DND-41 (cell line): ENCODE data around the gene CLUH.
"Not testable (repeated sequence)": the region's sequence is repeated elsewhere in the genome, so short reads cannot be mapped to it uniquely, and the experiment has no call there.

Experiments used
- ATAC-seq: fragments of 200-7000 bp; cut with Tn5 transposase; 3 replicates; pipeline ENCODE4 v1.9.1; 2021; ENCODE audit warnings: low read depth; ENCODE audit not compliant: insufficient read depth
- DNase-seq: peaks from one replicate; pipeline ENCODE4 v3.0.0-alpha.2; 2020
- H2AFZ ChIP-seq: 2 replicates; pipeline ENCODE4 v1.6.0; 2012; ENCODE audit warnings: low read depth, low read length
- H3K27ac ChIP-seq: 2 replicates; pipeline ENCODE4 v1.5.1; 2012; ENCODE audit warnings: low read length, inconsistent platforms
- H3K27me3 ChIP-seq: fragments of 200-600 bp; sonication (generic); 2 replicates; pipeline ENCODE4 v1.6.0; 2012; ENCODE audit warnings: low read length, mild to moderate bottlenecking, inconsistent platforms; ENCODE audit not compliant: insufficient read depth, poor library complexity
- H3K36me3 ChIP-seq: 2 replicates; pipeline ENCODE4 v1.5.1; 2012; ENCODE audit warnings: low read length, inconsistent platforms; ENCODE audit not compliant: insufficient read depth
- H3K4me1 ChIP-seq: 2 replicates; pipeline ENCODE4 v1.5.1; 2012; ENCODE audit warnings: mild to moderate bottlenecking, low read length; ENCODE audit not compliant: insufficient read depth
- H3K4me2 ChIP-seq: 2 replicates; pipeline ENCODE4 v1.6.0; 2012; ENCODE audit warnings: mild to moderate bottlenecking, moderate library complexity, low read length, inconsistent platforms; ENCODE audit not compliant: insufficient read depth
- H3K4me3 ChIP-seq, 2 experiments: fragments of 200-600 bp in 1 of 2; shearing (Covaris generic) in 1 of 2; 2 replicates each; pipeline ENCODE4 v1.5.1; 2012 to 2016; ENCODE audit warnings: inconsistent platforms in 2 of 2, low read length in 2 of 2, mild to moderate bottlenecking in 2 of 2, low read depth in 1 of 2, moderate library complexity in 1 of 2
- H3K79me2 ChIP-seq: 2 replicates; pipeline ENCODE4 v1.6.0; 2012; ENCODE audit warnings: low read length, inconsistent platforms; ENCODE audit not compliant: insufficient read depth
- H3K9ac ChIP-seq: 2 replicates; pipeline ENCODE4 v1.6.0; 2012; ENCODE audit warnings: low read depth, mild to moderate bottlenecking, inconsistent platforms, low read length, moderate library complexity
- H3K9me3 ChIP-seq: 2 replicates; pipeline ENCODE4 v1.5.1; 2012; ENCODE audit warnings: low read length, moderate library complexity, mild to moderate bottlenecking, inconsistent platforms; ENCODE audit not compliant: insufficient read depth, severe bottlenecking
- H4K20me1 ChIP-seq: 2 replicates; pipeline ENCODE4 v1.6.0; 2012; ENCODE audit warnings: low read length; ENCODE audit not compliant: insufficient read depth
- EZH2 ChIP-seq: IDR thresholded peaks from 3 replicates; pipeline ENCODE4 v1.6.1; 2012; ENCODE audit warnings: borderline replicate concordance, low read depth, mild to moderate bottlenecking, moderate library complexity, low read length, inconsistent platforms; ENCODE audit not compliant: severe bottlenecking
- TF ChIP-seq, protein P1 (sequence below): IDR thresholded peaks from 2 replicates; pipeline ENCODE4 v1.5.1; 2012; ENCODE audit warnings: borderline replicate concordance, low read length, moderate library complexity, mild to moderate bottlenecking; ENCODE audit not compliant: poor library complexity, severe bottlenecking; ENCODE audit errors: extremely low read depth

CLUH gene

DNA sequence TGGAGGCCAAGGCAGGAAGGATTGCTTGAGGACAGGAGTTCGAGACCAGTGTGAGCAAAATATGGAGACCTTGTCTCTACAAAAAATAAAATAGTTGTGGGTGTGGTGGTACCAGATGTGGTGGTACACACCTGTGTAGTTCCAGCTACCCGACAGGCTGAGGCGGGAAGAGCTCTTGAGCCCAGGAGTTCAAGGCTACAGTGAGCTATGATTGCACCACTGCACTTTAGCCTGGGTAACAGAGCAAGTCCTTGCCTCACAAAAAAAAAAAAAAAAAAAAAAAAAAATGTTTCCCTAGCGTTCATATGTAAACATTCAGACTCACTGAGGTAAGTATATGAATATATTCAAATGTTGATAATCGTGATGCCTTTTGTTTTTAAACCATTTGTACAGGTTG lies 39.5 kb downstream of the CLUH start:
- TF ChIP-seq, protein P1, sequence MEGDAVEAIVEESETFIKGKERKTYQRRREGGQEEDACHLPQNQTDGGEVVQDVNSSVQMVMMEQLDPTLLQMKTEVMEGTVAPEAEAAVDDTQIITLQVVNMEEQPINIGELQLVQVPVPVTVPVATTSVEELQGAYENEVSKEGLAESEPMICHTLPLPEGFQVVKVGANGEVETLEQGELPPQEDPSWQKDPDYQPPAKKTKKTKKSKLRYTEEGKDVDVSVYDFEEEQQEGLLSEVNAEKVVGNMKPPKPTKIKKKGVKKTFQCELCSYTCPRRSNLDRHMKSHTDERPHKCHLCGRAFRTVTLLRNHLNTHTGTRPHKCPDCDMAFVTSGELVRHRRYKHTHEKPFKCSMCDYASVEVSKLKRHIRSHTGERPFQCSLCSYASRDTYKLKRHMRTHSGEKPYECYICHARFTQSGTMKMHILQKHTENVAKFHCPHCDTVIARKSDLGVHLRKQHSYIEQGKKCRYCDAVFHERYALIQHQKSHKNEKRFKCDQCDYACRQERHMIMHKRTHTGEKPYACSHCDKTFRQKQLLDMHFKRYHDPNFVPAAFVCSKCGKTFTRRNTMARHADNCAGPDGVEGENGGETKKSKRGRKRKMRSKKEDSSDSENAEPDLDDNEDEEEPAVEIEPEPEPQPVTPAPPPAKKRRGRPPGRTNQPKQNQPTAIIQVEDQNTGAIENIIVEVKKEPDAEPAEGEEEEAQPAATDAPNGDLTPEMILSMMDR = no peak
- no peak for TF ChIP-seq EZH2
- Histone ChIP-seq H3K4me2 (no peak overlapping the region), H3K79me2 (peaks cover 37% of the 10 kb centered on the region), H3K36me3 (peaks cover 89% of the 10 kb centered on the region), H3K4me1 (no peaks in the 10 kb centered on the region), H2AFZ (no peak overlapping the region), H3K4me3 (no peak overlapping the region), H4K20me1 (peaks cover 15% of the 10 kb centered on the region; the same call in 1 of the 2 replicates), H3K9ac (no peak overlapping the region), H3K27ac (no peak overlapping the region), H3K9me3 (no peaks in the 10 kb centered on the region), H3K27me3 (no peaks in the 10 kb centered on the region)
- DNase-seq = no peak
- no peak; the same call in 2 of the 3 replicates for ATAC-seq

DNA sequence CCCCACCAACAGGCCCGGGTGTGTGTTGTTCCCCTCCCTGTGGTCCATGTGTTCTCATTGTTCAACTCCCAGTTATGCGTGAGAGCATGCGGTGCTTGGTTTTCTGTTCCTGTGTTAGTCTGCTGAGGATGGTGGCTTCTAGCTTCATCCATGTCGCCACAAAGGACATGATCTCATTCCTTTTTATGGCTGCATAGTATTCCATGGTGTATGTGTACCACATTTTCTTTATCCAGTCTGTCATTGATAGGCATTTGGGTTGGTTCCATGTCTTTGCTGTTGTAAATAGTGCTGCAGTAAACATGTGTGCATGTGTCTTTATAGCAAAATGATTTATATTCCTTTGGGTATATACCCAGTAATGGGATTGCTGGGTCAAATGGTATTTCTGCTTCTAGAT lies 51.2 kb downstream of the CLUH start:
- H3K27ac ChIP-seq, ATAC-seq, H3K4me1 ChIP-seq, H3K4me3 ChIP-seq, H3K27me3 ChIP-seq, DNase-seq, H3K9ac ChIP-seq, H2AFZ ChIP-seq, H3K4me2 ChIP-seq, H3K9me3 ChIP-seq: not testable (repeated sequence)
- Histone ChIP-seq H3K36me3 (peaks cover 25% of the 10 kb centered on the region), H4K20me1 (peaks cover 66% of the 10 kb centered on the region), H3K79me2 (peaks cover 98% of the 10 kb centered on the region)

DNA sequence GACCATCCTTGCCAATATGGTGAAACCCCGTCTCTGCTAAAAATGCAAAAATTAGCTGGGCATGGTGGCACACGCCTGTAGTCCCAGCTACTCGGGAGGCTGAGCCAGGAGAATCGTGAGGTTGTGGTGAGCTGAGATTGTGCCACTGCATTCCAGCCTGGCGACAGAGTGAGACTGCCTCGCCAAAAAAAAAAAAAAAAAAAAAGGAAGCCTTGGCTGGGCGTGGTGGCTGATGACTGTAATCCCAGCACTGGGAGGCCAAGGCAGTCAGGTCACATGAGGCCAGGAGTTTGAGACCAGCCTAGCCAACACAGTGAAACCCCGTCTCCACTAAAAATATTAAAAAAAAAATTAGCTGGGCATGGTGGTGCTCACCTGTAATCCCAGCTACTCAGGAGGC lies 52.2 kb downstream of the CLUH start:
- not testable (repeated sequence) for H3K4me1 ChIP-seq, H3K4me2 ChIP-seq, H3K27ac ChIP-seq, H3K27me3 ChIP-seq, H3K9me3 ChIP-seq, DNase-seq, H3K9ac ChIP-seq, ATAC-seq, H3K4me3 ChIP-seq, H2AFZ ChIP-seq
- Histone ChIP-seq H4K20me1 (peaks cover 63% of the 10 kb centered on the region), H3K36me3 (peaks cover 26% of the 10 kb centered on the region), H3K79me2 (peaks cover 99% of the 10 kb centered on the region)

DNA sequence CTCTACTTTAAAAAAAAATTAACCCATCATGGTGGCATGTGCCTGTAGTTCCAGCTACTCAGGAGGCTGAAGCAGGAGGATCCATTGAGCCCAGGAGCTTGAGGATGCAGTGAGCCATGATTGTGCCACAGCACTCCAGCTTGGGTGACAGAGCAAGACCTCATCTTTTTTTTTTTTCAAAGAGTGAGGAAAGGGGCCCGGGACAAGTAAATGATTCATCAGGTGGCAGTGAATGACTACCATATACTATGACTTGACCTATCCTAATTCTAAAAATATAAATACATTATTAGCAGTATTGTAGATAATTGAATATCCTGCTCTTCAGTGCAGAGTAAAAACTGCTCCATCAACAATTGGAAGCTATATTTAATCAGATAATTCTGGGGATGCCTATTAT lies 55.3 kb downstream of the CLUH start:
- Histone ChIP-seq H3K9me3 (no peaks in the 10 kb centered on the region), H3K9ac (no peak overlapping the region), H3K4me3 (no peak overlapping the region), H3K4me1 (no peaks in the 10 kb centered on the region), H3K27ac (no peak overlapping the region), H3K27me3 (no peaks in the 10 kb centered on the region), H4K20me1 (peaks cover 62% of the 10 kb centered on the region), H3K36me3 (peaks cover 31% of the 10 kb centered on the region), H3K4me2 (no peak overlapping the region), H2AFZ (no peak overlapping the region), H3K79me2 (peaks cover 96% of the 10 kb centered on the region)
- no peak for ATAC-seq
- no peak for DNase-seq
- TF ChIP-seq, protein P1 = no peak
- TF ChIP-seq EZH2 = no peak

DNA sequence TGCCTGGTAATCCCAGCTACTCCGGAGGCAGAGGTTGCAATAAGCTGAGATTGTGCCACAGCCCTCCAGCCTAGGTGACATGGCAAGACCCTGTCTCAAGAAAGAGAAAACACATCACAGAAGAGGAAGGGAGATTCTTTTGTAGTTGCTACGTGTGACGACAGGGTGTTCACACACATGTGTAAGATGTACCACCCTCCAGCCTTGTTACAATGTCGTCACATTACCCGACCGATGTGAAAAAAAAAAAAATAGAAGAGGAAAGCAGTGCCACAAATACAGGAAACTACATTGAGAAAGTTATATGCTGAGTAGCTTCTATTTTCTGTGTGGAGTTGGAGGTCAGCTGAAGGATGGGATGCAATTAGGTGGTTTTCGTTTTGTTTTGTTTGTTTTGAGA lies 56.0 kb downstream of the CLUH start:
- peaks cover 59% of the 10 kb centered on the region for H4K20me1 ChIP-seq
- DNase-seq = no peak
- H3K27me3 ChIP-seq = no peaks in the 10 kb centered on the region
- no peak for ATAC-seq
- no peak overlapping the region for H3K4me3 ChIP-seq
- no peak overlapping the region for H3K9ac ChIP-seq
- H3K4me2 ChIP-seq = no peak overlapping the region
- no peaks in the 10 kb centered on the region for H3K9me3 ChIP-seq
- H3K79me2 ChIP-seq = peaks cover 96% of the 10 kb centered on the region
- no peak overlapping the region for H2AFZ ChIP-seq
- H3K36me3 ChIP-seq = peaks cover 37% of the 10 kb centered on the region
- H3K4me1 ChIP-seq = no peaks in the 10 kb centered on the region
- H3K27ac ChIP-seq = no peak overlapping the region
- TF ChIP-seq, protein P1 = no peak
- TF ChIP-seq EZH2 = no peak

DNA sequence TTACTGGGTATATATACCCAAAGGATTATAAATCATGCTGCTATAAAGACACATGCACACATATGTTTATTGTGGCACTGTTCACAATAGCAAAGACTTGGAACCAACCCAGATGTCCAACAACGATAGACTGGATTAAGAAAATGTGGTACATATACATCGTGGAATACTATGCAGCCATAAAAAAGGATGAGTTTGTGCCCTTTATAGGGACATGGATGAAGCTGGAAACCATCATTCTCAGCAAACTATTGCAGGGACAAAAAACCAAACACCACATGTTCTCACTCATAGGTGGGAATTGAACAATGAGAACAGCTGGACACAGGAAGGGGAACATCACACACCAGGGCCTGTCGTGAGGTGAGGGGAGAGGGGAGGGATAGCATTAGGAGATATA lies 58.7 kb downstream of the CLUH start:
- not testable (repeated sequence) for H3K4me3 ChIP-seq, H3K9me3 ChIP-seq, H3K4me1 ChIP-seq, H3K4me2 ChIP-seq, H3K9ac ChIP-seq, H2AFZ ChIP-seq, DNase-seq, H3K27ac ChIP-seq, ATAC-seq, H3K27me3 ChIP-seq
- Histone ChIP-seq H3K36me3 (peaks cover 38% of the 10 kb centered on the region), H4K20me1 (peaks cover 55% of the 10 kb centered on the region), H3K79me2 (peaks cover 95% of the 10 kb centered on the region)
